Activated CD4-positive, alpha-beta T cell treated with anti-CD3 and anti-CD28 coated beads, Interleukin-2, amount 50 U/mL, for 1 hour (primary cell): ENCODE results near the gene HLA-DRB5.
"Not testable (repeated sequence)": the region's sequence is repeated elsewhere in the genome, so short reads cannot be mapped to it uniquely, and the experiment has no call there.

Experiments used
- DNase-seq: peaks from one replicate; pipeline ENCODE4 v3.0.0-alpha.2; 2020

HLA-DRB5 gene

DNA sequence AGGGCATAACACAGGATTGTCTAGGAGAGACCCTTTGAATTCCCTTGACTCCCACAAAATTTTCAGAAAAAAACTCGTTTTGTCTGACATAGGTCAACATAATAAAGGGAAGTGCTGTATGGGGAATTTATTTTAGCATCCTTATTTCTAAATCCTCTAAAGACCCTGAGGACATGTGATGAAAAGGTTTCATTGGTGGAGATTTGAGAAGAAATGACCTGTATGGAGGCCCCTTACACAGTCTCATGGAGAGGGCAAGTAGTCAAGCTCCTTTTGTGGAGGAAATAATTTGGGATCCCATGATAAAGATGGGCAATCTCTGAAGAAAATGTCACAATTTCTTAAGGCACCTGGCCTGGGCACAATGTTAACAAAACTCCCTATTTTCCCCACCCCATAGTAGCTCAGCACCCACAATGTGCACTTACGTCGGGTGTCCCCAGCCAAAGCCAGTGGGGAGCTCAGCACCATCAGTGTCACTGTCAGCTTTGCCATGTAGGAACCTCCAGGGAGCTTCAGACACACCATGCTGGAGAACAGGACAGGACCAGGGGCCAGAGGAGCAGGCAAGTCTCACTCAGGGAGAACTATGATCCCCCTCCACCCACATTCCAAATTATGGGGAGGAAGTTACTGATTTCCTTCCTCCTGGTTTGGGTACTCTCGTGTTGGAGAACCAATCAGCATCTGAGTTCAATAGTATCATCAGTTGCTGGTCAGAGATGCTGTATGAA lies at the start of gene HLA-DRB5:
Gene HLA-DRB5 (minus strand): TSS at position 591 of the 734 bp plus-strand sequence. CDS start 63 bp downstream, at position 528.
- DNase-seq = no peak

GRCh38 chr6:32578962-32579361 lies 48.9 kb upstream of the HLA-DRB5 start:
- DNase-seq = no peak

DNA sequence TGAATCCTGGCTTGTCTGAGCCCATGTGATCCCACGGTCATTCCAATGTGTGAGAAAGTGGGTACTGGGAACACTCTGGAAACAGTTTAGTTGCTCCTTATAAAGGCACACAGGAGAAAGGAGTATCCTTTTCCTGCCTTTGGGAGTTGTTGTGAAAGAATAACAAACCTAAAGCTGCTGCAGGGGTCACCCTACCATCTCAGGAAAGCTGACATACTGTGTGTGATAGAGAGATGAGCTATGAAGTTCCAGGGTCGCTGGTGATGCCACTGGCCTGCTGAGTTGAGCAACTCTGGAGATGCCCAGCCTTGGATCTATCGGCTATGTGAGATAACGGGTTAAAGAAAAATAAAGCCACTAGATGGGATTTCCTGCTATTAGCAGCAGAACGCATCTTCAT lies 47.4 kb upstream of the HLA-DRB5 start:
- not testable (repeated sequence) for DNase-seq

- DNase-seq = no peak
These were observed 46.2 kb upstream of the HLA-DRB5 start for GRCh38 chr6:32576250-32576649.

- no peak for DNase-seq
These were observed 40.3 kb upstream of the HLA-DRB5 start for GRCh38 chr6:32570363-32570905.

GRCh38 chr6:32568561-32568960 lies 38.5 kb upstream of the HLA-DRB5 start:
- no peak for DNase-seq

DNA sequence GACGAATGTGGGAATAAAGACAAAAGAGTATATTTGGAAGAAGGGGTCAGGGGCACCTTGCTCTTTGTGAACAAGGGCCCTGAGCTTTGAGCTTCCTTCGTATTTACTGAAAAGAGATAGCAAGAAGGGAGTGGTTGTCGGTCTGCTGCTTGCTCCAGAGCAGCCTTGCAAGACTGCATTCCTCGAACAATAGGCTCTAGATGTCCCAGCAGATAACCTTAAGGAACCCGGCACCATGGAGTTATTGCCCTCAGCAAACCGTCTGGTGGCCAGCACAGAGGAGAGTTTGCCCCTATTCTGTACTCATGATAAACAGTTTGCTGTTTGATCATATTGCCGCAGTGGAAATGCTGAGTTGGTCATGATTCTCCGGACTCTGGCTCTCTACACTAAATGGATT lies 36.9 kb upstream of the HLA-DRB5 start:
- DNase-seq = no peak

DNA sequence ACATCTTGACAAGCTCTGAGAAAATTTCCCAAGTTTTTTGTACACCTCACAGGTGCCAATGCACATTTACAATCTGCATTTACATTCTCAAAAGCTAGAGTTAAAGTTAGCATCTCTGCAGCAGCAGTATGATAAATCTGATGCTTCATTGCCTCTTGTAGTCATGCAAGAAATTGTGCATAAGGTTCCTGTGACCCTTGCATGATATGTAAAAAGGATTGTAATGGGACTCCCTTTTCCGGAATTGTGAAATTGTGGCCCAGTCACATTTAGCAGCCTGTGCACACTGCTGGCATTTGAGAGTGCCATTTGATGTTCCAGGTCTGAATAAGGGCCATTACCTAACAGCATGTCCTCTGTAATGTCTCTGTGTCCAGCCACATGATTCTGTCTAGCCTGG lies 35.4 kb upstream of the HLA-DRB5 start:
- no peak for DNase-seq

GRCh38 chr6:32562940-32563339 lies 32.9 kb upstream of the HLA-DRB5 start:
- DNase-seq = no peak

DNA sequence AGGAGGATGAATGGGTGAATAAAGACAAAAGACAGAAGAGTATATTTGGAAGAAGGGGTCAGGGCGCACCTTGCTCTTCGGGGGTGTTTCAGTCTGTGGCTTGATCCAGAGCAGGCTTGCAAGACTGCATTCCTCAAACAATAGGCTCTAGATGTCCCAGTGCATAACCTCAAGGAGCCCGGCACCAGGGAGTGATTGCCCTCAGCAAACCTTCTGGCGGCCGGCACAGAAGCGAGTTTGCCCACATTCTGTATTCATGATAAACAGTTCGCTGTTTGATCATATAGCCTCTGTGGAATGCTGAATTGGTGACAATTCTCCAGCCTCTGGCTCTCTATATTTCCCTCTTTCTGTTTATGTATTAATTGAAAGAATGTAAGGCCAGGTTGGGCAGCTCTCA lies 29.7 kb upstream of the HLA-DRB5 start:
- no peak for DNase-seq

DNA sequence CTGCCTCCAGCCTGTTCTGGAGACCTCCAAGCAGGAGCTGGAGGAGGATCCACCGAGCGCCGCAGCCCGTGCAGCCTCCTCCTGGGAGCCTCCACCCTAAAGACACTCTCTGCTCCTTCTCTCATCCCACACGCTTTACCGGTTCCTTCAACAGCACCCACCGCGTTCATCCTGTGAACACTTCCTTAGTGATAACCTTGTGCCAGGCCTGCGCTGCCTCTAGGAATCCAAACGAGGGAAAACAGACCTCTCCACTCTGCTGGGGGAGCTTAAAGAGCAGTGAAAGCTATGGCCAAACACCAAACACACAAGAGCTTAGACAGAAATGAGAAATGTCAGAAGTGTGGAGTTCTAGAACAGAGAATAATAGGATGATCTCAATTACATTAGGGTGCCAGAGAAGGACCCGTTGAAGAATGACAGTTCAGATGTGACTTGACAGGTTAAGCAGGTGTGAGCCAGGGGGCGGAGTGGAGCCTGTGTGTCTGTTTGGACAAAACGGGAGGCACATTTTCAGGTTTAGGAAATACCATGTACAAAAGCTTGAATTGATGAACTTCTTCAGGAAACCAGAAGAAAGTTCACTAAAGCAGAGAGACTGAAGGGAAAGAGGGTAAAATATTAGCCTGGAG lies 28.5 kb upstream of the HLA-DRB5 start:
- no peak for DNase-seq

DNA sequence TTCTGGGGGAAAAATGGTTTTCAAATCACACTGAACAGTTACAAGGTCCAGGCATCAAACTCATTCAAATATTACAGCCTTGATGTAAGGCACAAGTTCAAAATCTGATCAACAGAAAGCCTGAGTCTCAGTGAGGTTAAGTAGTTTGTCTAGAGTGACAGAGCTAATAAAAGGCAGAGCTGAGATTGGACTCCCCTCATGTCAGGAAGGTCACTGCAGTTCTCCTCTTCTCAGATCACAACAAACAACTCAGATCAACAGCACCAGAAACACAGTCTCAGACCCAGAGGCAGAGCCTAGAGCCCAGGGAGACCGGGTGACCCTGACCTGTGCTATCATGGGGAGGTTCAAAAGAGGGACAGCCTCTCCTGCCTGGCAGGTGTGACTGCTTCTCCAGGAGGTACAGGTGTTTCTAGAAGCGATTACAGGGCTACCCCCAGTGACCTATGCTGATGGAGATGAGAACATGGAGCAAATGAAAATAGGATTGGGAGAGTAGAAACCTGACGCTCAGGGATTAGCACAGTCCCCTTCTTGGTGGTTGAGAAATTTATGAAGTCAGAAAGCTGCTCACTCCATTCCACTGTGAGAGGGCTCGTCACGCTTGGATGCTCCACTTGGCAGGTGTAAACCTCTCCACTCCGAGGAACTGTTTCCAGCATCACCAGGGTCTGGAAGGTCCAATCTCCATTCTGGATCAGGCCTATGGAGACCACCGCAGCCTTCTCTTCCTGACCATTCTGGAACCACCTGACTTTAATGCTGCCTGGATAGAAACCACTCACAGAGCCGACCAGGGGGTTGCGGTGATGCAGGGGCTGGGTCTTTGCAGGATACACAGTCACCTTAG lies 24.3 kb upstream of the HLA-DRB5 start:
- DNase-seq = no peak

DNA sequence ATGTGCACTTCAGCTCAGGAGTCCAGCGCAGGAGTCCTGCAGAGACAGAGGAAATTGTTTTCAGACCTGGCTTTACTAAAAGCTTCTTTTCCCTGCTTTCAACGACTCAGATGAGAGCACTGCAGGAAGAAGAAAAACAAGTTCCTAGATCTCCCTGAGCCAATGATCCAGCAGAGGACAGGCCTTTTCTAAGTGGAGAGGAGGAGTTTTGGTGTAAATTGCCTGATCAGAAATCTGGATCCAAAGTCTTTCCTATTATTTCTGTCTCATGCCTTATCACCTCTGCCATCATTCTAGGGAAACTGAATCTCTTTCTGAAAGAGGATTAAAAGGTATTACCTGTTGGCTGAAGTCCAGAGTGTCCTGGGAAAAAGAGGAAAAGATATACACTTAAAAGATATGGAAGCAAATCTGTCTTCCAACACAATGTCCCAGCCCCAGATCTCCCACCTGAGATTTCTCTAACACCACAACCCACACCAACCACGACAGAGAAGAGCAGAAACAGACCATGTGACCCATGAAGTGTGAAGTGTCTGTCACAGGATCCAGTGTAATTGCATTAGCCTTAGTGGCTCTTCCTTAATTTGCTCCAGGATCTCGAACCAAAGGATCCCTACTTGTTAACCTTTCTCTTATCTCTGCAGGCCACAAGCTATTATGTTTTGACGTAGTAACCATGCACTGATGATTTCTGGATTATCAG lies 23.1 kb upstream of the HLA-DRB5 start:
- DNase-seq = no peak

GRCh38 chr6:32551410-32551809 lies 21.3 kb upstream of the HLA-DRB5 start:
- DNase-seq = no peak

GRCh38 chr6:32539839-32540238 lies 9.8 kb upstream of the HLA-DRB5 start:
- no peak for DNase-seq

- not testable (repeated sequence) for DNase-seq
These were observed 325 bp upstream of the HLA-DRB5 start for GRCh38 chr6:32530431-32530793.

GRCh38 chr6:32522302-32523047 lies 7.6 kb downstream of the HLA-DRB5 start:
- no peak for DNase-seq

- no peak for DNase-seq
These were observed 10.2 kb downstream of the HLA-DRB5 start for GRCh38 chr6:32519910-32520258.

GRCh38 chr6:32519118-32519909 lies 10.8 kb downstream of the HLA-DRB5 start:
- no peak for DNase-seq

- no peak for DNase-seq
These were observed 12.2 kb downstream of the HLA-DRB5 start for GRCh38 chr6:32517654-32518445.
